Measurements from ENCODE around the gene HSPBAP1.

Gene HSPBAP1

DNA sequence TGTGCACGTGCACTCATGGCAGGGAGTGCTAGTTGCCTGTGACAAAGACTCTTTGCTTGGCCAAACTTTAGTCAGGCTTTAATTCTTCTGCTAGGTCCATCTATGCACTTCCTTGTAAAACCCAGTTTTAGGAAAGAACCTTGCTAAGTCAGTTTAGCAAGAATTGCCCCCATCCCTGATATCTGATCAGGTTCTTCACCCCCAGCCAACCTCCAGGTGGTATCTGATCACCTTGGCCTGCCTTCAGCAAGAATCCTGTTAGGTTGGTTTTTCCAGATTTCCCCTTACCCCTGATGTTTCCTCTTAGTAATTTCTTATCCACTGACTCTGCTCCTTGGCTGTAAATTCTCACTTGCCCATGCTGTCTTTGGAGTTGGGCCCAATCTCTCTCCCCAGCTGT is 8.4 kb downstream of the HSPBAP1 start:
- H3K4me1 ChIP-seq (ENCODE audit: control insufficient read depth, insufficient read depth, low read length) = no peaks in the 10 kb centered on the region
- peaks cover 5% of the 10 kb centered on the region for H3K36me3 ChIP-seq (ENCODE audit: control insufficient read depth, insufficient read depth, low read length)
- no peak overlapping the region for H3K4me3 ChIP-seq (ENCODE audit: insufficient read depth, low read depth, low read length)
- H3K27me3 ChIP-seq (ENCODE audit: control insufficient read depth, insufficient read depth, low read length, poor library complexity, severe bottlenecking) = no peaks in the 10 kb centered on the region
- no peaks in the 10 kb centered on the region for H3K9me3 ChIP-seq (ENCODE audit: control insufficient read depth, low read length)
- H3K27ac ChIP-seq (ENCODE audit: insufficient read depth, low read depth, low read length, poor library complexity, severe bottlenecking) = no peak overlapping the region
- WGBS, 2 experiments = 86 to 96% methylated on average over 1 of the region's 1 CpG

DNA sequence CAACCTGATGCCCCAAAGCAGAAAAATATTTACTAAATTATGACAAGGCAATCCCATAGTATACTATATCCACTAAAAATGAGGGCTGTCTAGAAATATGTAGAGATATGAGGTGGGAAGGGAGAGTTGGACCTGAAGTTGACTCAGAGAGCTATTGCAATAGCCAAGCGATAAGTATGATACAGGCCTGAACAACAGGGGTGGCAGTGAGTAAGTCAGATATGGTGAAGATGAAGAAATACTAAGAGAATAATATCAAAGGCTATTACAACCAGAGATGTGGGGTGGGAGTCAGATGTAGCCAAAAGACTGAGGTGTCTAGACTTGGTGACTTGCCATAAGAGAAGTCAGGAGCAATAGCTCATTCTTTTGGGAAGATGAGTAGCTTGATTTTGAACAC is 9.2 kb downstream of the HSPBAP1 start:
- Histone ChIP-seq H3K36me3 (ENCODE audit: control insufficient read depth, insufficient read depth, low read length) (peaks cover 5% of the 10 kb centered on the region), H3K4me3 (ENCODE audit: insufficient read depth, low read depth, low read length) (no peak overlapping the region), H3K9me3 (ENCODE audit: control insufficient read depth, low read length) (no peaks in the 10 kb centered on the region), H3K27ac (ENCODE audit: insufficient read depth, low read depth, low read length, poor library complexity, severe bottlenecking) (no peak overlapping the region), H3K27me3 (ENCODE audit: control insufficient read depth, insufficient read depth, low read length, poor library complexity, severe bottlenecking) (no peaks in the 10 kb centered on the region), H3K4me1 (ENCODE audit: control insufficient read depth, insufficient read depth, low read length) (no peaks in the 10 kb centered on the region)
- 92 to 100% methylated on average over 1 of the region's 1 CpG for WGBS, 2 experiments

DNA sequence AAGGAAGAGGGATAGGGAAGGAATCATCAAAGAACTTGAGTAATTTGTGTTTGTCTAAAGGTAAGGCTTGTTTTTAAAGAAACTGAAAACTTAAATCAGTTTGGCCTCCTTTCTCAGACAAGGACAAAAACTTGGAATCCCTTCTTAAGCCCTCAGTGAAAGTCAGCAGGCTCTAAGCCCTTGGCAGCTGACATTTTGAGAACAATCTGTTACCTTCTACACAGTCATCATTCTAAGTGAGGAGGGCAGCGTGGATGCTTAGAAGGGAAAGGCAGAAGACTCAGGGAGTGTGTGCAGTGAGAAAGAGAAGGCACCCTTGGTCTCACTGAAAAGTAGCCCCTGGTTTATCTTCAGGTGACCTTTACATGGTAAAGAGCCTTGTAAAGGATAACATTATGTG is 10.8 kb downstream of the HSPBAP1 start:
- Histone ChIP-seq H3K4me3 (ENCODE audit: insufficient read depth, low read depth, low read length) (no peak overlapping the region), H3K9me3 (ENCODE audit: control insufficient read depth, low read length) (no peaks in the 10 kb centered on the region)
- WGBS, 2 experiments = 100% methylated on average over 1 of the region's 1 CpG

DNA sequence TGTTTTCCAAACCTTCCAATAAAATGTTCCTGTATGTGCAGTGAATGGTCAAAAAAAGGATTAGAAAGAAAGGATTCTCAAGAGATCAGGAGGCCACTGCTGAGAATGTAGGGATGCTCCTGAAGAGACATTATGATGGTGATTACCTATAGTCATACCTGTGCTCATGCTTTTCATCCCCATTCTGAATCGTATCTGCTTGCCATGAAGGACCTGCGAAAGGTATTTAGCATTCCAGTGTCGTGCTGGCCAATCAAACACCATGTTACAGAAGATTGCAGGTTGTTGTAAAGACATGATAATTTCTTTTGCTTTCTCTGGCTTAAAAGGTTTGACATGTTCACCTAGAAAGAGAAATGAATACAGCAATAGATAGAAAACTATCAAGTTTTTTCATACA is 16.1 kb downstream of the HSPBAP1 start:
- H3K27ac ChIP-seq (ENCODE audit: insufficient read depth, low read depth, low read length, poor library complexity, severe bottlenecking) = no peak overlapping the region
- no peaks in the 10 kb centered on the region for H3K4me1 ChIP-seq (ENCODE audit: control insufficient read depth, insufficient read depth, low read length)
- 76 to 84% methylated on average over 3 of the region's 3 CpGs for WGBS, 2 experiments
- no peak overlapping the region for H3K4me3 ChIP-seq (ENCODE audit: insufficient read depth, low read depth, low read length)
- no peaks in the 10 kb centered on the region for H3K9me3 ChIP-seq (ENCODE audit: control insufficient read depth, low read length)
- no peaks in the 10 kb centered on the region for H3K27me3 ChIP-seq (ENCODE audit: control insufficient read depth, insufficient read depth, low read length, poor library complexity, severe bottlenecking)
- peaks cover 5% of the 10 kb centered on the region for H3K36me3 ChIP-seq (ENCODE audit: control insufficient read depth, insufficient read depth, low read length)

More for the DNA sequence above, 10.8 kb downstream of the HSPBAP1 start:
- Histone ChIP-seq H3K27ac (ENCODE audit: insufficient read depth, low read depth, low read length, poor library complexity, severe bottlenecking) (no peak overlapping the region), H3K27me3 (ENCODE audit: control insufficient read depth, insufficient read depth, low read length, poor library complexity, severe bottlenecking) (no peaks in the 10 kb centered on the region), H3K4me1 (ENCODE audit: control insufficient read depth, insufficient read depth, low read length) (no peaks in the 10 kb centered on the region), H3K36me3 (ENCODE audit: control insufficient read depth, insufficient read depth, low read length) (peaks cover 5% of the 10 kb centered on the region)

DNA sequence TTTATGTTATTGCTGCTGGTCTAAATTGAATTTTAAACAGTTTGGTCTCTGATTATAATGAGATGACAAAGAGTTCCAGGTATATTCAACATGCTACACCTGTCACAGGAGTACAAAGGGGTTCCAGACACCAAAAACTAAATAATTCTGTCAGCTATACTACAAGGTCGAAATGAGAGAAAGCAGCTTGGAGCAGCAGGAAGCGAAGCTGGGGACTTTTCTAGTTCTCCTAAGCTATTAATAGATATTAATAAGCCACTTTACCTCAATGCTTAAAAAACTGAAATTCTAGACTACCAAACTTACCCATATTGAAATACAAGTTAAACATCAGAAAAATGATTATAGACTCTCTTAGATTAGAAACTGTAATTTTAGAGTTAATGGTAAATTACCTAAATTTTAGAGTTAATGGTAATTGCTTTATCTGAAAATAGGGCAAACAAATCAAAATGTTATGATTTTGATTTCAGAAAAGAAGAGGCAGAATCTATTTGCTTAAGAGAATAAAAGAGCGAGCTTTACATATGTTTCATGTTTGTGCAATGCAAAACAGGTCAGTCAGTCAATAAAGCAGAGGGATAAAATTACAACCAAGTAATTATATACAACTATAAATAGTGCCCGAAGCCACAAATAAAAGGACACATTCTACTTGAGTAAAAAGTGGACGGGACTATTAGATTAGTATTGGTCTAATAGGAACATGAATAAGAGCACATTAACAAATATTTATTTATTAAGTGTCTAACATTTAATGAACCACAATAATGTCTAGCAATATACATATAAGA is 16.8 kb downstream of the HSPBAP1 start:
- no peak overlapping the region for H3K27ac ChIP-seq (ENCODE audit: insufficient read depth, low read depth, low read length, poor library complexity, severe bottlenecking)
- WGBS, 2 experiments = 62 to 100% methylated on average over 2 to 3 of the region's 5 CpGs
- H3K36me3 ChIP-seq (ENCODE audit: control insufficient read depth, insufficient read depth, low read length) = peaks cover 5% of the 10 kb centered on the region
- H3K9me3 ChIP-seq (ENCODE audit: control insufficient read depth, low read length) = no peaks in the 10 kb centered on the region
- H3K4me1 ChIP-seq (ENCODE audit: control insufficient read depth, insufficient read depth, low read length) = no peaks in the 10 kb centered on the region
- H3K4me3 ChIP-seq (ENCODE audit: insufficient read depth, low read depth, low read length) = no peak overlapping the region
- H3K27me3 ChIP-seq (ENCODE audit: control insufficient read depth, insufficient read depth, low read length, poor library complexity, severe bottlenecking) = no peaks in the 10 kb centered on the region

DNA sequence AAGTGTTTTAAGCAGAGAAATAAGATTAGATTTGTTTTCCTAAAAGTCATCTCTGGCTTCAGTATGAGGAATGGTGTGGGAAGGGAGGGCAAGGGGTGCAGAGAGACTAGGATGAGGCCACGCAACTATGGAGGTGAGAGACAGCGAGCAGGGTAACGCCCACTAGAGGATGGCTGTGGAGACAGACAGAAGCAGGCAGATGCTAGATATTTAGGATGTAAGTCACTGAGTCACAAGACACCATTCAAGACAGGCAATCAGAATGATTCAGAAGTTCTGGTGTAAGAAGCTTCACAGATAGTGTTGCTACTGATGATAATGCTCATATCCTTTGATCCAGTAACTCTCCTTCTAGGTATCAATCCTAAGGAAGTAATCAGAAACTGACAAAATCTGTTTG is 19.1 kb downstream of the HSPBAP1 start:
- Histone ChIP-seq H3K9me3 (ENCODE audit: control insufficient read depth, low read length) (no peaks in the 10 kb centered on the region), H3K4me1 (ENCODE audit: control insufficient read depth, insufficient read depth, low read length) (no peaks in the 10 kb centered on the region), H3K27me3 (ENCODE audit: control insufficient read depth, insufficient read depth, low read length, poor library complexity, severe bottlenecking) (no peaks in the 10 kb centered on the region), H3K36me3 (ENCODE audit: control insufficient read depth, insufficient read depth, low read length) (no peaks in the 10 kb centered on the region), H3K4me3 (ENCODE audit: insufficient read depth, low read depth, low read length) (no peak overlapping the region), H3K27ac (ENCODE audit: insufficient read depth, low read depth, low read length, poor library complexity, severe bottlenecking) (no peak overlapping the region)
- 91 to 93% methylated on average over 3 of the region's 3 CpGs for WGBS, 2 experiments

DNA sequence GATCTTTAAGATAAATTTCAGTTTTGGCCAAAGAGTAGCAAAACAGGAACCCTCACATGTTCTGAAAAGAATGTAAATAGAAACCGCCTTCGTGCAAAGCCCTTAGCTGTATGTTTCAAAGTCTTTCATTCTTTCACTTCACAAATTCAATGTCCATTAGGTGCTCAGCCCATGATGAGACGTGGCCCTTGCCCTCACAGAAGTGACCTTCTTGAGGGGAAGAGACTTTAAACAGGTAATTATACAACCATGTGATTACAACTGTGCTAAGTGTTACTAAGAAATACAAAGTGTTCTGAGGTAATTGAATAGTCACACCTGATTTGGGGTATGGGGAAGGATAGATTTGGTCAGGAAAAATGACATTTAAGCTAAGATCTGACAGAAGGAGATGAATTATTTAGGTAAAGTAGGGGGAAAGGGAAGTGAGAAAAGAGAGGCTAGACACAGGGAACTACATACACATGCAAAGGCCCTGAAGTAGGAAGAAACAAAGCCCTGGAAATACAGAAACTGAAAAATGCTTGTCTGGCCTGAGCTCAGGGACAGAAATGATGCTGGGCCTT is 19.6 kb downstream of the HSPBAP1 start:
- 94 to 95% methylated on average over 3 of the region's 3 CpGs for WGBS, 2 experiments
- H3K4me3 ChIP-seq (ENCODE audit: insufficient read depth, low read depth, low read length) = no peak overlapping the region
- no peaks in the 10 kb centered on the region for H3K36me3 ChIP-seq (ENCODE audit: control insufficient read depth, insufficient read depth, low read length)
- no peak overlapping the region for H3K27ac ChIP-seq (ENCODE audit: insufficient read depth, low read depth, low read length, poor library complexity, severe bottlenecking)
- H3K4me1 ChIP-seq (ENCODE audit: control insufficient read depth, insufficient read depth, low read length) = no peaks in the 10 kb centered on the region
- H3K9me3 ChIP-seq (ENCODE audit: control insufficient read depth, low read length) = no peaks in the 10 kb centered on the region
- no peaks in the 10 kb centered on the region for H3K27me3 ChIP-seq (ENCODE audit: control insufficient read depth, insufficient read depth, low read length, poor library complexity, severe bottlenecking)

DNA sequence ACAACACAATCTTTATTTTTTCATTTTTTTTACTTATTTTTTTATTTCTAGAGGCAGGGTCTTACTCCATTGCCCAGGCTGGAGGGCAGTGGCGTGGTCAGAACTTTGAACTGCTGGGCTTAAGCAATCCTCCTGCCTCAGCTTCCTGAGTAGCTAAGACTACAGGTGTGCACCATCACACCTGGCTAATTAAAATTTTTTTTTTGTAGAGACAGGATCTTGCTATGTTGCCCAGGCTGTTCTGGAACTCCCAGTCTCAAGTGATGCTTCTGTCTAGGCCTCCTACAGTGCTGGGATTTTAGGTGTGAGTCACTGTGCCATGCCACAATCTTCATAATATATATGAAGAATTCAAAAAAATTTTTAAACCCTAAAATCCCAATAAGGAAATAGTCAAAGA is 20.8 kb downstream of the HSPBAP1 start:
- H3K27ac ChIP-seq (ENCODE audit: insufficient read depth, low read depth, low read length, poor library complexity, severe bottlenecking) = no peak overlapping the region
- no peaks in the 10 kb centered on the region for H3K27me3 ChIP-seq (ENCODE audit: control insufficient read depth, insufficient read depth, low read length, poor library complexity, severe bottlenecking)
- 100% methylated on average over 1 of the region's 1 CpG for WGBS, 2 experiments

DNA sequence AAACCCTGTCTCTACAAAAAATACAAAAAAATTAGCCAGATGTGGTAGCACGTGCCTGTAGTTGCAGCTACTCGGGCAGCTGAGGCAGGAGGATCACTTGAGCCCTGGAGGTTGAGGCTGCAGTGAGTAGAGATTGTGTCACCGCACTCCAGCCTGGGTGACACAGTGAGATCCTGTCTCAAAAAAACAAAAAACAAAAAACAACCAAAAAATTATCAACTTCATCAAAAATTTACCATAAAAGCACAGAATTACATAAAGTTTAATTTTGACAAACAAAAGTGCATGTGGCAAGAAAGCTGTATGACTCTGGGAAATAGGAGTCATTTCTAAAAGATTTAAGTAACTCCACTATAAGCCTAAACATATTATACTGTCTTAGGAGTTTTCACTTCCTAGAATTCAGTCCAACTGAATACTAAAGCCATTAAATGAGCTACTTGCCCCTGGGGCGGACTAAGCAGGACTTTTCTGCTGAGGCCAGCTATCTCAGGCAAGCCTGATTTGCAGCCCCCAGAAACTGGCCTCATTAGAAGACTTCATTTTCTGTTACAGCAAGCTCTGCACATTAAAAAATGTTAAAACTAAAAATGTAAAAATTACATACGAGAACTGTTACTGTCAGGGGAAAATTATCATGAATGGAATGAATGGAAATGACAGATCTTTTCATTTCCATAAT is 23.0 kb downstream of the HSPBAP1 start:
- Histone ChIP-seq H3K36me3 (ENCODE audit: control insufficient read depth, insufficient read depth, low read length) (no peaks in the 10 kb centered on the region), H3K9me3 (ENCODE audit: control insufficient read depth, low read length) (no peaks in the 10 kb centered on the region), H3K4me3 (ENCODE audit: insufficient read depth, low read depth, low read length) (no peak overlapping the region), H3K4me1 (ENCODE audit: control insufficient read depth, insufficient read depth, low read length) (no peaks in the 10 kb centered on the region), H3K27ac (ENCODE audit: insufficient read depth, low read depth, low read length, poor library complexity, severe bottlenecking) (no peak overlapping the region), H3K27me3 (ENCODE audit: control insufficient read depth, insufficient read depth, low read length, poor library complexity, severe bottlenecking) (no peaks in the 10 kb centered on the region)
- WGBS, 2 experiments = 81 to 93% methylated on average over 4 to 5 of the region's 5 CpGs

More for the DNA sequence above, 20.8 kb downstream of the HSPBAP1 start:
- Histone ChIP-seq H3K4me3 (ENCODE audit: insufficient read depth, low read depth, low read length) (no peak overlapping the region), H3K9me3 (ENCODE audit: control insufficient read depth, low read length) (no peaks in the 10 kb centered on the region), H3K4me1 (ENCODE audit: control insufficient read depth, insufficient read depth, low read length) (no peaks in the 10 kb centered on the region), H3K36me3 (ENCODE audit: control insufficient read depth, insufficient read depth, low read length) (no peaks in the 10 kb centered on the region)

DNA sequence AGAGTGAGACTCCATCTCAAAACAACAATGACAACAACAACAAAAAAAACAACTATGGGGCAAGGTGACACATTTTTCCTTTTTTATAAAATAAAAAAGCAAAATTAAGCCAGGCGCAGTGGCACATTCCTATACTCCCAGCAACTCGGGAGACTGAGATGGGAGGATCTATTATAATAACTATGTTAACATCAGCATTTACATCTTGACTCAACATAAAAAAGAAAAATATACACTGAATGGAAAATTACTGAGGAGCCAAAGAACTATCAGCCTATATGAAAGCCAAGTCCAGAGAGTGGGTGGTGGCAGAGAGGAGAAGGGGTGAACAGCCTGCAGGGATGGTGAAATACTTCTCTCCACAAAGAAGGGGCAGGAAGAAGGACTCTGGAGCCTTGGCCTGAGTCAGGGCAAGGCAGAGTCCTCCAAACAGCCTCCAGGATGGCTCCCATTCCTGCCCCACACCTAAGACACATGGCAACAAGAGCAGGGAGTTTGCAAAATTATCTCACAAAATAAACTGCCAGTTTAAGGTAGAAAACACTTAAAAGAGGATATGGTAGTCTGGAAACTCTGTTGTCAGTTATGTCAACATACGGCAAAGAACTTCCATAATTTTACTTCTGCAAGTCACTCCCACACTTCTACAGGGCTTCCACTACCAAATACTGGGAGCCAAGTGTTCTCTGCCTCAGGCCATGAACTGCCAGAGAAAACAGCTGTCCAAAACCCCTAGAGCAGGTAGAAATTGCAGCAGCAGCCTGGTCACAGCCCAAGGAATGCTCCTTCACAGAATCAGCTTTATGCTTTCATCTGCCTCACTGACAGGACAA is 25.9 kb downstream of the HSPBAP1 start:
- Histone ChIP-seq H3K4me3 (ENCODE audit: insufficient read depth, low read depth, low read length) (no peak overlapping the region), H3K36me3 (ENCODE audit: control insufficient read depth, insufficient read depth, low read length) (no peaks in the 10 kb centered on the region), H3K27me3 (ENCODE audit: control insufficient read depth, insufficient read depth, low read length, poor library complexity, severe bottlenecking) (no peaks in the 10 kb centered on the region), H3K4me1 (ENCODE audit: control insufficient read depth, insufficient read depth, low read length) (no peaks in the 10 kb centered on the region), H3K27ac (ENCODE audit: insufficient read depth, low read depth, low read length, poor library complexity, severe bottlenecking) (no peak overlapping the region), H3K9me3 (ENCODE audit: control insufficient read depth, low read length) (no peaks in the 10 kb centered on the region)
- 75 to 91% methylated on average over 1 to 3 of the region's 3 CpGs for WGBS, 2 experiments
